ENCODE results near the gene CTR9. TPM values are rescaled to one million over a fixed set of nuclear protein-coding genes. Genes with fewer than 3 reads are reported as not detected.

The CTR9 gene
- total and polyA plus RNA-seq, 2 of the 13 experiments (the other 11 are each of a cell fraction or from before 2014, with no cell fraction given), result 6.6 to 22.1 TPM

- TF ChIP-seq ZNF280B (CRISPR knock-in tag; IDR thresholded peaks at IDR 0.05; ENCODE audit: borderline replicate concordance) (no peak; the same call in 1 of the 2 replicates), UBTF (CRISPR knock-in tag; IDR thresholded peaks at IDR 0.05) (peak; percentile 94), ZNF562 (CRISPR knock-in tag; IDR thresholded peaks at IDR 0.05; ENCODE audit: borderline replicate concordance) (0 out of 2 replicates have a peak, but pooled peaks have one; percentile 49), MAFF (IDR thresholded peaks at IDR 0.05; ENCODE audit: low read depth, low read length) (no peak), ZKSCAN8 (CRISPR knock-in tag; IDR thresholded peaks at IDR 0.05; ENCODE audit: borderline replicate concordance) (peak; percentile 77), NCOA2 (CRISPR knock-in tag; IDR thresholded peaks at IDR 0.05) (peak; percentile 47), ZNF10 (CRISPR knock-in tag; IDR thresholded peaks at IDR 0.05; ENCODE audit: borderline replicate concordance, low read depth) (no peak), ZNF891 (CRISPR knock-in tag; IDR thresholded peaks at IDR 0.05) (peak; percentile 80), MZF1 (CRISPR knock-in tag; IDR thresholded peaks at IDR 0.05; ENCODE audit: borderline replicate concordance) (peak; percentile 81; the same call in 1 of the 2 replicates), ZBTB20 (CRISPR knock-in tag; IDR thresholded peaks at IDR 0.05; ENCODE audit: borderline replicate concordance, low read depth) (peak; percentile 75; the same call in 1 of the 2 replicates), ZNF761 (CRISPR knock-in tag; conservative IDR thresholded peaks at IDR 0.05) (peak; percentile 84; the same call in 1 of the 2 replicates), ZNF746 (CRISPR knock-in tag; IDR thresholded peaks at IDR 0.05) (peak; percentile 12; the same call in 1 of the 2 replicates), ZBTB2 (CRISPR knock-in tag; IDR thresholded peaks at IDR 0.05; ENCODE audit: low read depth) (peak; percentile 95), TERF1 (CRISPR knock-in tag; IDR thresholded peaks at IDR 0.05) (peak; percentile 59; the same call in 1 of the 2 replicates), RORA (CRISPR knock-in tag; IDR thresholded peaks at IDR 0.05) (0 out of 2 replicates have a peak, but pooled peaks have one; percentile 94), NFYC (CRISPR knock-in tag; IDR thresholded peaks at IDR 0.05) (peak; percentile 60), ZNF691 (CRISPR knock-in tag; IDR thresholded peaks at IDR 0.05; ENCODE audit: borderline replicate concordance, low read depth) (peak; percentile 74; the same call in 1 of the 2 replicates), MTERF4 (CRISPR knock-in tag; IDR thresholded peaks at IDR 0.05) (no peak), ZSCAN20 (CRISPR knock-in tag; IDR thresholded peaks at IDR 0.05; ENCODE audit: borderline replicate concordance) (0 out of 2 replicates have a peak, but pooled peaks have one; percentile 50)
Observed at GRCh38 chr11:10750838-10751580, at the start of gene CTR9 (continued).

Measured in HepG2 (cell line).